Peyer's patch (tissue), 4 donors: ENCODE measurements around the gene MPZ. TPM values are rescaled to one million over a fixed set of nuclear protein-coding genes. Genes with fewer than 3 reads are reported as not detected.

ENCODE experiments used
- DNase-seq, 3 donors: peaks; one replicate each; pipeline ENCODE4 v3.0.0-alpha.2; 2017 to 2019
- H3K27ac ChIP-seq, 4 donors: fragments of 200-600 bp; sonication (generic); one replicate each; pipeline ENCODE4 v1.5.1; 2016 to 2019
- H3K27me3 ChIP-seq, 2 donors: fragments of 200-600 bp; sonication (generic); one replicate each; pipeline ENCODE4 v1.5.1; 2019
- H3K36me3 ChIP-seq, 3 donors: fragments of 200-600 bp; sonication (generic); one replicate each; pipeline ENCODE4 v1.5.1; 2016 to 2019
- H3K4me1 ChIP-seq, 4 donors: fragments of 200-600 bp; sonication (generic); one replicate each; pipeline ENCODE4 v1.5.1; 2016 to 2019
- H3K4me3 ChIP-seq, 4 donors: fragments of 200-600 bp; sonication (generic); 1 replicate in 3 of 4; 2 replicates in 1 of 4; pipeline ENCODE4 v1.5.1; 2016 to 2019; ENCODE audit warnings: mild to moderate bottlenecking in 1 of 4
- H3K9me3 ChIP-seq, 4 donors: fragments of 200-600 bp; sonication (generic); one replicate each; pipeline ENCODE4 v1.5.1; 2016 to 2019; ENCODE audit warnings: mild to moderate bottlenecking in 1 of 4
- CTCF ChIP-seq, 6 experiments: fragments of 450-650 bp in 4 of 6; fragments of 200-600 bp in 2 of 6; sonication (generic) in 1 of 6; IDR thresholded peaks; one replicate each; pipeline ENCODE4 v1.5.1; 2017 to 2019; ENCODE audit warnings: antibody characterized with exemption in 6 of 6, mild to moderate bottlenecking in 3 of 6, moderate library complexity in 1 of 6
- POLR2A ChIP-seq, 2 donors: fragments of 450-650 bp; IDR thresholded peaks; one replicate each; pipeline ENCODE4 v1.5.1; 2017; ENCODE audit warnings: antibody characterized with exemption in 2 of 2, mild to moderate bottlenecking in 2 of 2, moderate library complexity in 2 of 2
- total RNA-seq, 4 donors: library from RNA; depleted of rRNA; stranded (reverse); fragments of >200 nt; gene quantifications; one replicate each; pipeline ENCODE4 v1.1.0, GENCODE V29; 2016

The MPZ gene
- 1 to 10 TPM in 3 of 4 donors, not detected in 1; 1.5 to 3.3 (median 2.3) TPM for total RNA-seq

DNA sequence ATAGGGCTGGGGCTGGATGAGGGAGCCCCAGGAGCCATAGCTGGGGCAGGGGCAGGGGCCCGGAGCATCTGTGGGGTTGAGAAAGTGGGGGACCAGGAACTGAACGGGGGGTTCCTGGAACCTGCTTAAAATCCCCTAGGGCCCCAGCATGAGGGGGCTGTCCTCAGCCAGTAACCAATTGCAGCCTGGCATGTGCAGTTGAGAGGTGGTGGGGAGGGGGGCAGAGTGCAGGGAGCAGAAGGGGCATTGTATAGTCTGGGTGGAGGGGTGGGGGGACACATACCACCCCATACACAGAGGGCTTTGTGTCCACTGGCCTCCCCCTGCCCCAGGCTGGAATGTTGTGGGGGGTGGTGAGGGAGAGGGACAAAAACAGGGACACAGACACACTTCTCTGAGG is at the start of gene MPZ:
MPZ (minus strand) TSS at position 101 of the 400 bp plus-strand sequence; CDS start at position 38, 63 bp downstream.
- TF ChIP-seq POLR2A (IDR thresholded peaks at IDR 0.05) (no peak), CTCF (IDR thresholded peaks at IDR 0.05) (no peak)
- no peak for DNase-seq
- Histone ChIP-seq H3K9me3 (no peaks in the 10 kb centered on the region), H3K27me3 (no peaks in the 10 kb centered on the region), H3K4me3 (no peak within 1 kb of the TSS), H3K36me3 (no peaks in the 10 kb centered on the region), H3K4me1 (peaks cover 0 to 14% (median 5%) of the 10 kb centered on the region in 4 donors), H3K27ac (no peak within 1 kb of the TSS)

- Histone ChIP-seq H3K27ac (no peak overlapping the region), H3K4me3 (no peak overlapping the region), H3K9me3 (no peaks in the 10 kb centered on the region), H3K36me3 (peaks cover 0 to 25% (median 0%) of the 10 kb centered on the region in 3 donors), H3K4me1 (no peaks in the 10 kb centered on the region), H3K27me3 (no peaks in the 10 kb centered on the region)
- TF ChIP-seq POLR2A (IDR thresholded peaks at IDR 0.05): no peak
- TF ChIP-seq CTCF (IDR thresholded peaks at IDR 0.05): no peak
- no peak for DNase-seq
Measured at GRCh38 chr1:161359291-161359690, 49.5 kb upstream of the MPZ start.

GRCh38 chr1:161357073-161357472 is 47.3 kb upstream of the MPZ start:
- no peaks in the 10 kb centered on the region for H3K4me1 ChIP-seq
- TF ChIP-seq POLR2A (IDR thresholded peaks at IDR 0.05) (no peak), CTCF (IDR thresholded peaks at IDR 0.05) (no peak)
- no peak overlapping the region for H3K4me3 ChIP-seq
- no peak for DNase-seq
- no peak overlapping the region for H3K27ac ChIP-seq
- H3K27me3 ChIP-seq: no peaks in the 10 kb centered on the region
- peaks cover 0 to 14% (median 0%) of the 10 kb centered on the region in 3 donors for H3K36me3 ChIP-seq
- no peaks in the 10 kb centered on the region for H3K9me3 ChIP-seq

DNA sequence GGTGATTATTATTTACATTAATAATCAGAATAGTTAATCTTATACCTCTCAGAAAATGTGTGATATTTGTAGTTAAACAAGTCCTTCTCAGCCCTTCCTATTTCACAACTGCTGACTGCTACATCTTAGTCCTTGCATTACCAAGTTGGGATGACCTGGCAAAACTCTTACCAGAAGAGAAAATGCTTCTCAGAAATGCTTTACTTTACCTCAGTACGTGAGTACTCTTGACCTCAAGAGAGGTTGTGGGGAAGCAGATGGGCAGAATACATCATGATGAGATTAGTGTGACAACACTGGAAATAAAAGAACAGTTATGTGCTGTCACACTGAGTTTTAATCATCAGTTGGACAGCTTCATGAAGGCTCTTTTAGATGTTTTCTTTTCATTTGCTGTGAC is 41.7 kb upstream of the MPZ start:
- Histone ChIP-seq H3K27me3 (no peaks in the 10 kb centered on the region), H3K9me3 (no peaks in the 10 kb centered on the region), H3K4me1 (no peaks in the 10 kb centered on the region), H3K27ac (no peak overlapping the region), H3K36me3 (peaks cover 0 to 13% (median 0%) of the 10 kb centered on the region in 3 donors), H3K4me3 (no peak overlapping the region)
- no peak for DNase-seq
- TF ChIP-seq POLR2A (IDR thresholded peaks at IDR 0.05) (no peak), CTCF (IDR thresholded peaks at IDR 0.05) (no peak)

DNA sequence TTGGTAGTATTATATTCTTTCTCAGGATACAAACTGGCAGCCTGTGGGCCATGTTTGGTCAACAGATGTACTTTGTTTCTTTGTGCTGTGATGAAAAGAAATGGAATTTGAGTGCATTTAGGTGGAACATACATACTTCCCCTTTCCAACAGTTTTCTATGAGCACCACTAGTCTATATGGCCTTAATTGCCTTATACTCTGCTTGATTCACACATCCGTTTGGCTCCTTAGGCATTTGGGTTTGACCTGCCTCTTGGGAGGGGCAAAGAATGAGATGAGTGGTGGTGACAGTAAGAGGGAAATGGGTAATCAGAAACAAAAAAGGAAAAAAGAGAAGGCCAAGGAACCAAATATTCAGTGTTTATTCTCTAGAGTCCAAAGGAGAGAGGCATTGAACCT is 40.9 kb upstream of the MPZ start:
- Histone ChIP-seq H3K36me3 (peaks cover 0 to 15% (median 0%) of the 10 kb centered on the region in 3 donors), H3K27me3 (no peaks in the 10 kb centered on the region), H3K4me1 (no peaks in the 10 kb centered on the region), H3K4me3 (no peak overlapping the region), H3K27ac (no peak overlapping the region), H3K9me3 (no peaks in the 10 kb centered on the region)
- TF ChIP-seq POLR2A (IDR thresholded peaks at IDR 0.05): no peak
- no peak for TF ChIP-seq CTCF (IDR thresholded peaks at IDR 0.05)
- no peak for DNase-seq

GRCh38 chr1:161342821-161343220 is 33.1 kb upstream of the MPZ start:
- no peak for DNase-seq
- Histone ChIP-seq H3K27ac (no peak overlapping the region), H3K4me1 (no peaks in the 10 kb centered on the region), H3K36me3 (peaks cover 0 to 65% (median 0%) of the 10 kb centered on the region in 3 donors), H3K4me3 (no peak overlapping the region), H3K9me3 (no peaks in the 10 kb centered on the region), H3K27me3 (no peaks in the 10 kb centered on the region)
- TF ChIP-seq CTCF (IDR thresholded peaks at IDR 0.05): no peak
- TF ChIP-seq POLR2A (IDR thresholded peaks at IDR 0.05): no peak
